BE2C (cell line): ENCODE data around the gene ADAMTSL5.

Source experiments
- DNase-seq: peaks from one replicate; pipeline ENCODE4 v3.0.0-alpha.2; 2020
- H3K27me3 ChIP-seq: fragments of 250-450 bp; sonication (Bioruptor Pico); 2 replicates; pipeline ENCODE4 v1.5.1; 2020; ENCODE audit warnings: mild to moderate bottlenecking
- H3K36me3 ChIP-seq: fragments of 250-450 bp; sonication (Bioruptor Pico); 2 replicates; pipeline ENCODE4 v1.5.1; 2020; ENCODE audit warnings: mild to moderate bottlenecking
- H3K4me1 ChIP-seq: fragments of 250-450 bp; sonication (Bioruptor Pico); 2 replicates; pipeline ENCODE4 v1.5.1; 2020
- H3K4me3 ChIP-seq: 2 replicates; pipeline ENCODE4 v1.5.1; 2011; ENCODE audit warnings: low read depth, low read length
- H3K9me3 ChIP-seq: fragments of 250-450 bp; sonication (Bioruptor Pico); 2 replicates; pipeline ENCODE4 v1.5.1; 2020
- TF ChIP-seq, protein P1 (sequence below): IDR thresholded peaks from 2 replicates; pipeline ENCODE4 v1.5.1; 2012; ENCODE audit warnings: mild to moderate bottlenecking, low read depth, low read length

ADAMTSL5 gene

DNA sequence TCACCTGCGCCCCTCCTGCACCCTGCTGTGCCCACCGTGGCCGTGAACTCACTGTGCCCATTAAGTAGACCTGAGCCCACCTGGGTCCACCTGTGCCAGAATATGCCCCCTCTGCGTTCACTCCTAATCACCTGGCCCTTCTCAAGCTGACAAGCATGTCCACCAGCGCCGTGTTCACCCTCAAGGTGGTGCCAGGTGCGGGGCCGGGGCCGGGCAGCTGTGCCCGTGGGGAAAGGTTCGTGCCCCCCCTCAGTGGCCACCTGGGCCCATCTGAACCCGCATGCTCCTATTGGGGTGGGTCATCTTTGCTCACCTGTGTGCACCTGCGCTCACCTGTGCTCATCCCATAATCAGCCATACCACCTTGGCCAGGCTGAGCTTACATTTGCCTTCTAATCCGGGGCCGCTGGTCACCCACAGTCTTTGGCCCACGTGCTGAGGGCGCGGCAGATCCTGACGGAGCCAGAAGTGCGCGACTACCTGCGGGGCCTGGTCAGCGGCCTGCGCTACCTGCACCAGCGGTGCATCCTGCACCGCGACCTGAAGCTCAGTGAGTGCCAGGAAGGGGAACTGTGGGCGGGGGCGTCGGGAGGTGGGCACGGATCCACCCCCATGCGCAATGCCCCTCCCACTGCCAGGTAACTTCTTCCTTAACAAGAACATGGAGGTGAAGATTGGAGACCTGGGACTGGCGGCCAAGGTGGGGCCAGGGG is 13.4 kb upstream of the ADAMTSL5 start:
- Histone ChIP-seq H3K4me1 (no peaks in the 10 kb centered on the region), H3K27me3 (peaks cover 56% of the 10 kb centered on the region), H3K36me3 (no peaks in the 10 kb centered on the region), H3K4me3 (no peak overlapping the region), H3K9me3 (no peaks in the 10 kb centered on the region)
- DNase-seq, result no peak
- TF ChIP-seq, protein P1, sequence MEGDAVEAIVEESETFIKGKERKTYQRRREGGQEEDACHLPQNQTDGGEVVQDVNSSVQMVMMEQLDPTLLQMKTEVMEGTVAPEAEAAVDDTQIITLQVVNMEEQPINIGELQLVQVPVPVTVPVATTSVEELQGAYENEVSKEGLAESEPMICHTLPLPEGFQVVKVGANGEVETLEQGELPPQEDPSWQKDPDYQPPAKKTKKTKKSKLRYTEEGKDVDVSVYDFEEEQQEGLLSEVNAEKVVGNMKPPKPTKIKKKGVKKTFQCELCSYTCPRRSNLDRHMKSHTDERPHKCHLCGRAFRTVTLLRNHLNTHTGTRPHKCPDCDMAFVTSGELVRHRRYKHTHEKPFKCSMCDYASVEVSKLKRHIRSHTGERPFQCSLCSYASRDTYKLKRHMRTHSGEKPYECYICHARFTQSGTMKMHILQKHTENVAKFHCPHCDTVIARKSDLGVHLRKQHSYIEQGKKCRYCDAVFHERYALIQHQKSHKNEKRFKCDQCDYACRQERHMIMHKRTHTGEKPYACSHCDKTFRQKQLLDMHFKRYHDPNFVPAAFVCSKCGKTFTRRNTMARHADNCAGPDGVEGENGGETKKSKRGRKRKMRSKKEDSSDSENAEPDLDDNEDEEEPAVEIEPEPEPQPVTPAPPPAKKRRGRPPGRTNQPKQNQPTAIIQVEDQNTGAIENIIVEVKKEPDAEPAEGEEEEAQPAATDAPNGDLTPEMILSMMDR, result no peak

DNA sequence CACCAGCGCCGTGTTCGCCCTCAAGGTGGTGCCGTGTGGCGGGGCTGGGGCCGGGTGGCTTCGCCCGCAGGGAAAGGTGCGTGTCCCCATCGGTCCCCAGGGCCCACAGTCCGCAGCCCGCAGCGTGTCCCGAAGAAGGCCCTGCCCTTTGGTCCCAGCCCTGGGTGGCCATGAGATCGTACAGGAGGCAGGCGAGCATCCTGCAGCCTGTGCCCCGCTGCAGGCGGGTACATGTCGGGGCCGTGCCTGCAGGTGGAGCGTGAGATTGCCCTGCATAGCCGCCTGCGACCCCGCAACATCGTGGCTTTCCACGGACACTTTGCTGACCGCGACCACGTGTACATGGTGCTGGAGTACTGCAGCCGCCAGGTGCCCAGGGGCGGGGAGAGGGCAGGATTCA is 12.5 kb upstream of the ADAMTSL5 start:
- no peak for DNase-seq
- TF ChIP-seq, protein P1, result no peak
- Histone ChIP-seq H3K4me1 (no peaks in the 10 kb centered on the region), H3K27me3 (peaks cover 50% of the 10 kb centered on the region), H3K4me3 (no peak overlapping the region), H3K9me3 (no peaks in the 10 kb centered on the region), H3K36me3 (no peaks in the 10 kb centered on the region)

DNA sequence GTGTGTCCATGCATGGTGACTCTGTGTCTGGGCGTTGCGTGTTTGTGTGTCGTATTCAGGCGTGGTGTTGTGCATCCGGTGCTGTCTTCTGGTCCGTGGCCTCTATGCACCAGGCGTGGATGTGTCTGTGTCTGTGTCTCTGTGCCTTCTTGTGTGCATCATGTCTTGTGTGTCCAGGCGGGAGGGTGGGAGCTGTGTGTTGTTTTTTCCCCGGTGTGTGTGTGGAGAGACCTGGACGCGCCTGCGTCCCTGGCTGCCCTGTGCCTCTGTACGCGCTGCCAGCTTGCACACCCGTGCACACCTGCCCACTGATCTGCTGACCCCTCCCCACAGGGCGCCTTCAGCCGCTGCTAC is 12.1 kb upstream of the ADAMTSL5 start:
- no peak overlapping the region for H3K4me3 ChIP-seq
- H3K36me3 ChIP-seq, result no peaks in the 10 kb centered on the region
- H3K4me1 ChIP-seq, result no peaks in the 10 kb centered on the region
- peaks cover 47% of the 10 kb centered on the region for H3K27me3 ChIP-seq
- TF ChIP-seq, protein P1, result no peak
- H3K9me3 ChIP-seq, result no peaks in the 10 kb centered on the region
- no peak for DNase-seq

DNA sequence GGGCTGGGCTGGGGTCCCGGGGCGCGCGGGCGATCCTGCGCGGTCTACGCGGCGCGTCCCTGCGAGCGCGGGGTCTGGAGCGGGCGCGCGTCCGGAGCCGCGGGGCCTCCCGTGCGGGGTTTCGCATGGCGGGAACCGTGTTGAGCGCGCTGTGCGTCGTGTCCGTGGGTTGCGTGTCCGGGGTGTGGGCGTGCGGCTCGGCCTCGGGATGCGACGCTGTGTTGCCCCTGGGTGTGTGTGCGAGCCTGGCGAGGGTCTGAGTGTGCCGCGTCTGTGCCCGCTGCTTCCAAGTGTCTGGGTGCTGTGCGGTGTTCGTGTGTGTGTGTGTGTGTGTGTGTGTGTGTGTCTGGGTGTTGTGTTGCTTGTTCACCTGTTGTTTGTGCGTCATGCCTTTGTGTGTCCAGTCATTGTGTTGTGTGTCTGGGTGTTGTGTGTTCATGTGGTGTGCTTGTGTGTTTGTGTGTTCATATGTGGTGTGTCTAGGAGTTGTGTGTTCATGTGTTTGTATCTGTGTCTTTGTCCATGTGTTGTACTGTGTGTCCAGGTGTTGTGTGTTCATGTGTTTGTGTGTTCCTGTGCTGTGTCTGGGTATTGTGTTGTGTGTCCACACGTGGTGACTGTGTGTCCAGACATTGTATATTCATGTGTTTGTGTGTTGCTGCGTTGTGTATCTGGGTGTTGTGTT is 11.6 kb upstream of the ADAMTSL5 start:
- no peak for DNase-seq
- Histone ChIP-seq H3K9me3 (no peaks in the 10 kb centered on the region), H3K36me3 (no peaks in the 10 kb centered on the region), H3K4me1 (no peaks in the 10 kb centered on the region), H3K27me3 (peaks cover 42% of the 10 kb centered on the region), H3K4me3 (no peak overlapping the region)
- TF ChIP-seq, protein P1, result no peak

DNA sequence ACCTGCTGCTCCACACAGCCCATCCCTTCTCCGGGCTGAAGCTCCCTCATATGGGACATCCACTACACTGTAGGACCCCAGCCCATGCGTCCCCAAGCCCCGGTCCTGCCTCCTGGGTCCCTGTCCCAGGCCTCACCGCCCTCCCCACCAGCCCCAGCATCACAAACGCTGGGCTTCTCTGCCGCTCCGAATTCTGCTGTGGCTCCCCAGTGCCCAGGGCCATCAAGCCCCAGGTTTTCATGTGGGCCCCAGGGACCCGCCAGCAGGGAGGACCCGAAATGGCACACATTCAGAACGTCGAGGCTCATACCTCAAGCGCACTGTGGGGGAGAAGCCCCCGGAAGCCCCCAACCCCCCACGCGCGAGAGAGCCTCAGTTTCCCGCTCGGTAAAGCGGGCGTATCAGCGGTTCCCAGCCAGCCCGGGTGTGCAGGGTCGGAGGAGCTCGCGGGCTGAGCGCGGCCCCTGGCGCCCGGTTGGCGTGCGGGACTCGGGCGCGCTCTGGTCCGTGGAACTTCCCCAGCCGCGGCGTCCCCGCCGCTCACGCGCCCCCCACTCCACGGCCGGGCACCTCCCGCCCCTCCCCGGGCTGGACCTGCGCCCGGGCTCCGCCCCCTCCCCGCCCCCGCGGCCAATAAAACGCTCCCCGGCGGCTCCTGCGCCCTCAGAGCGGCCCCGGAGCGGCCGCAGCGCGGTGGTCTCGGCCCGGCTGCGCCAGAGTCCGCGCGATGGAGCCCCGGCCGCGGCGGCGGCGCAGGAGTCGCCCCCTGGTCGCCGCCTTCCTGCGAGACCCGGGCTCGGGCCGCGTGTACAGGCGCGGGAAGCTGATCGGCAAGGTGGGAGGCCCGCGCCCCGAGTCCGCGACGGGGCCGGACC is 10.8 kb upstream of the ADAMTSL5 start, which contains the start of gene PLK5:
Gene PLK5, plus strand, starts transcription at position 666 of the 875 bp plus-strand sequence. CDS start 2,920 bp downstream, outside the sequence.
- TF ChIP-seq, protein P1, result no peak
- Histone ChIP-seq H3K4me3 (no peak within 1 kb of the TSS), H3K9me3 (no peaks in the 10 kb centered on the region), H3K36me3 (no peaks in the 10 kb centered on the region), H3K4me1 (no peaks in the 10 kb centered on the region), H3K27me3 (peaks cover 38% of the 10 kb centered on the region)
- no peak for DNase-seq
